Hematopoietic multipotent progenitor cell treated with erythropoietin and hydrocortisone succinate and interleukin-3 and kit ligand, for 17 days (in vitro differentiated cells): ENCODE data around the gene FARP2.

Experiments used
- DNase-seq: peaks from one replicate; pipeline ENCODE4 v3.0.0-alpha.2; 2015; ENCODE audit warnings: low spot score

The FARP2 gene

GRCh38 chr2:241490825-241491506 lies 134.9 kb downstream of the FARP2 start:
- DNase-seq = no peak

DNA sequence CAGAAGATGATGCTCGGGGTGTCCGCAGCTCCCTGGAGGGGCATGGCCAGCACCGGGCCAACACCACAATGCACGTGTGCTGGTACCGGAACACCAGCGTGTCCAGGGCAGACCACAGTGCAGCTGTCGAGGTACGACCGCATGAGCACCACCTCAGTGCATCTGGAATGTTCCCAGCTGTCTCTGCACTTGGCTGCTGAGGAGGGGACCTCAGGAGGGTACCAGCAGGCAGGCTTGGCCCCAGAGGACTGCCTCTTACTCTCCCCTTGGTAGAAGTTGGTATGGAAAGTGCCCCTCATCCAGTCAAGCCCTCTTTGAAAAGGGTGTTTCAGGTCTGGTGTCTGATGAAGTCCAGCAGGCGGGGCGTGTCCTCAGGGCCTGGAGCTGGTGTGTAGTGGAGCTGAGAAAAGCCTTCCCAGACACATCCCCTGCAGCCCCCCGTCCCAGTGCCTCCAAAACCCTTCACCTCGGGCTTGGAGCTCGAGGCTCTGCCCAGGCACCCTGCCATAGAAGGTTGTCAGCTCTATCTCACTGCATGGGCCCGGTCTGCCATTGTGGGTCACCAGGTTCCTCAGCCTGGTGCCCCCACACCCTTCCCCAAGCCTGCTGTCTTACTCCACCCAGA lies 135.6 kb downstream of the FARP2 start:
- DNase-seq = no peak

GRCh38 chr2:241492174-241492565 lies 136.1 kb downstream of the FARP2 start:
- no peak for DNase-seq

DNA sequence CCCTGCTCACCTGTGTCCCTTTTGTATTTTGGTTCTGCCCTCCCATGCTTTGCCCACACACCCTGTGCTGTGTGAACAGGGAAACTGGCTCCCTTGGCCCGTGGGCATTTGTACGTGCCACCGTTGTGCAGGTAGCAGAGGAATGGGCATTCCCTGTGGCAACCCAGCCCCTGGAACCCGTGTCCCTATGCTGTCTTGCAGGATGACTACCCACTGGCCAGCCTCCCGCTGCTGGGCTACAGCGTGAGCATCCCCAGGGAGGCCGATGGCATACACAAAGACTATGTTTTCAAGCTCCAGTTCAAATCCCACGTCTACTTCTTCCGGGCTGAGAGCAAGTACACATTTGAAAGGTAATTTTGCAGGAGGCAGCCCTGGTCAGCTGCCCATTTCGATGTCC lies 137.0 kb downstream of the FARP2 start:
- DNase-seq = no peak

DNA sequence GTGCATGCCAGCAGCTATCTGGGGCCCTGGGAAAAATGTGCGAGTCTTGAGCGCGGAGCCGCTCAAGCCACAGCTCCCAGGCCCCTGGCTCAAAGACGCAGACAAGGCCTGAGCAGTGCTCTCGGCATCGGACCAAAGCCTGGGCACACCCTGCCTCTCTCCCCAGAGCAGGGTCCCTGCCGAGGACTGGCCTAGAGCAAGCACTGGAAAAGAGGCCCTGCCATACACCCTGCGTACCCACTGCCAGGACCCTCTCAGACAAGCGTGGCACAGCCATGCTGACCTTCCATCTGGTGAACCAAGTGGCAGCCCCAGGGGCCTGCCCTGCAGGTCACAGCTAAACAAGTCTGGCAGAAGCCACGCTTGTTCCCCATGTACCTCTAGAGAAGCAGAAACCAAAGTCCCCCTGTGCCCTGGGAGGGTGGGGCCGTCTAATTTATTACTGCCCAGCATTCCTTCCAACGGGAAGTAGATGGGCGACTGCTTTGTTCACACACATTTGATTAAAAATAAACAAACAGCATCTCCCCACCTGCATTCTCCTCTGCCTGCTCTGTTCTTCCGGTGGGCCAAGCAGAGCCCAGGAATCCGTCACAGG lies 138.3 kb downstream of the FARP2 start:
- DNase-seq = no peak

- DNase-seq = no peak
Measured at GRCh38 chr2:241495172-241496002, 139.3 kb downstream of the FARP2 start.

DNA sequence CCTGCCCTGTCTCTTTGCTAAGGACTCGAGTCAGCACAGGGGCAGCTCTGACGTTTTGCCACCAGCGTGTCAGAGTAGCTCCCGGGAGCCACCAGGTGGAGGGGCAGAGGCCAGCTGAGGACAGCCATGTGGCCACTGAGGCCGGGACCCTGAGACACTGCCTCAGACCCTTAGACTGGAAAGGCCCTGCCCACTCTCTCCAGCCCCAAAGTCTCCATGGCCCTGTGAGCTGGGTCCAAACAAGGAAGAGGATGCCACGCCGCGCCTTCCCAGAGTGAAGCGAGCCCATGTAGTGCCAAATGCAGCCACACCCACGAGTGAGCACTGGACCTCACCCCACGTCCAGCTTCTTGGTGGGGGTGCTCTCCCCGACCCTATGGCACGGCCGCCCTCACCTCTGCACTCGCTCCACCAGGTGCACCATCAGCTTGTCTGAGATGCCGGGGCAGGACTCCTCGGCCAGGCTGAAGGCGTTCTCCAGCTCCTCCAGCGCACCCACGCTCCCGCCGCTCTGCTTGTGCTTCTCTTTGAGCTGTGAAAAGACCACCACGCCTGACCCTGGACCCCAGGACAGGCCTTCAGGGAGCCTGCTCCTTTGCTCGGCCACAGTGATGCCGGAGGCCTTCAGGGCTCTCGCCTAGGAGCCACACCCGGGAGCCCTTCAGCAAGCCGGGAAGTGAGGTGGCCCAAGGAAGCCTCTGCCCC lies 140.1 kb downstream of the FARP2 start:
- DNase-seq = no peak

GRCh38 chr2:241496904-241497877 lies 141.1 kb downstream of the FARP2 start:
- no peak for DNase-seq

DNA sequence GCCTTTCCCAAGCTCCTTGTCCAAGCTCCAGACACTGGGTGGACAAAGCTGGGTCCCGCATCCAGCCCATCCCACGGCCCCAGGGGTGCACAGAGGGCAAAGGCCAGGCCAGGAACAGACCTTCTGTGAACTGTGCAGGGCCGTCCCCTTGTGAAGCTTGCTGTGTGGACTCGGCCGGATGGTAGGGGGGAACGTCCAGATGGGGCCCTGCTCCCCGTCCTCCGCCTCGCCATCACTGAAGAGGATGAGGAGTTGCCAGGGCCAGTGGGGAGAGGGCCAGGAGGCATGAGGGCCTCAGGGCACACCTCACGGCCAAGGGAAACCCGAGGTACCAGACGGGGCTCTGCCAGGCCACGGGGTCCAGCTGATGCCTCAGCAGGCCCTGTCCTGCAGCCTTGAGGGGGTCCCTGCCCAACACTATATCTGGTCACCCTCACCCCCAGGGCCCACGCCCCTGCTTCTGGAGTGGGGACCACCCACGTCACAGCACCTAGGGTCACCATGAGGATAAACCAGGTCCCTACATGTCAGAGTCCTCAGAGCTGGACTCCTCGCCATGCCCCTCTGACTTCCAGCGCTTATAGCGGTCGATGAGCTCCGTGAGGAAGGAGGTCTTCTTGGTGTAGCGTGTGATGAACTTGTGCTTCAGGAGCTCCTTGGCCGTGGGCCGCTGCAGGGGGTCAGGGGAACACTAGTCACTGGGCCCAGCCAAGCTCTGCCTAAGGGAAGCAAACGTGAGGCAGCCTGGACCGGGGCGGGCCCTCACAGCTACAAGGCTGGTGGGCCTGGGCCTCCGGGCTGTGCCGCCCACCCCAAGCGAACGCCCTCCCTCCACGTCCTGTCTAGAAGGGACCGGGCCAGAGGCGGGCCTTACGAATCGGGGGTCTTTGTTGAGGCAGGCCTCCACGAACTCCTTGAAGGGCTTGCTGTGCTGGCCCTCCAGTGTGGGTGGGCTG lies 142.3 kb downstream of the FARP2 start:
- DNase-seq = no peak

DNA sequence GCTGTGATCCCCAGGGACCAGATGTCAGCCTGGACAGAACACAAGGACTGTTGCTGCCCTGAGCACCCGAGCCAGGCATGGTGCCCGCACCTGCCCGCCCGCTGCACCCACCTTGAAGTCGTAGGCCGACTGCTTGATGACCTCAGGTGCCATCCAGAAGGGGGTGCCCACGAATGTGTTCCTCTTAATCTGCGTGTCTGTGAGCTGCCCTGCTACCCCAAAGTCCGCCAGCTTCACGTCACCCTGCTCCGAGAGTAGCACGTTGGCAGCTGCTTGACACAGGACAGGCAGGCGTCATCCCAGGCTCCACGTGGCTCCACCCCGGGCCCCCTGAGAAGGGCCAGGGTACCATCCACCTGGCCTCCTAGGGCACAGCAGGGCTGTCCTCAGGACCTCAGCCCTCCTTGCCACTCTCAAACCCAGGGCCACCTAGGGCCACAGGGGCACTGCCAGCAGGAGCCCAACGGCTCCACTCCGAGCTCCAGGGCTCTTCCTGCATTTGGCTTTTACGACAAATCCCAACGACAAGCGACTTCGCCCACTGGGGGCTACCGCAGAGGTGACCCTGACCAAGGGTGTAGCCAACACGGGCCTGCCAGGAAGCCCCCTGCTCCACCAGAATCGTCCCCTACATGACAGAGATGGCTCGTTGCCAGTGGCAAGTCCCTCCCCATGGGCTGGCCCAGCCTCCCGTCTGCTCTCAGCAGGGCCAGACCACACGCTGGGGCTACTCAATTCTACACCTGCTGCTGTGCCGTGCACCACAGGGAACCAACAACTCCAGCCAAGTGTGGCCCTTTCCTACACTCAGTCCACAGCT lies 143.3 kb downstream of the FARP2 start:
- DNase-seq = no peak

GRCh38 chr2:241500016-241500415 lies 143.9 kb downstream of the FARP2 start:
- DNase-seq = no peak

DNA sequence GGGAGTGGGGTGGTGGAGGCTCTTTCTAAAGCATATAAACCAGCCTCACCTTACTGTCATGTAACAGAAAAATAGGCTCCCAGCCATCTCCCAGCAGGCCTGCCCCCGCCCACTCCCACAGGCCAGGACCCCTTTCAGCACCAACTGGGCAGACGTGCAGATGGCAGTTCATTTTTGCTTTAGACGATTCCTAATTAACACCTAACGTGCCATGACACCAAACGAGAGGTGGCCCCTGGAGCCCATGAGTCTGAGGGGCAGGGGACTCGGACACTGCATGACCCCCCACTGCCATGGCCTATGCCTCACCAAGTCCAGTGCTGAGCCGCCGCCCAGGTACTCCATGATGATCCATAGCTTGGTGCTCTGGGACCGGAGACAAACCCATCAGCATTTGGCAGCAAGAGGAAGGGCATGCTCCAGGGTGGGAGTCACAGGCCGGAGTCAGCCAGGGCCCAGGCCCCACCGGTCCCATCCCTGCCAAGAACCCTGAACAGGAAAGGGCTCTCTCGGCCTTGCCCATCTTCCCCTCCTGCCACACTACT lies 144.4 kb downstream of the FARP2 start:
- no peak for DNase-seq

- no peak for DNase-seq
Measured at GRCh38 chr2:241501099-241501541, 145.0 kb downstream of the FARP2 start.

DNA sequence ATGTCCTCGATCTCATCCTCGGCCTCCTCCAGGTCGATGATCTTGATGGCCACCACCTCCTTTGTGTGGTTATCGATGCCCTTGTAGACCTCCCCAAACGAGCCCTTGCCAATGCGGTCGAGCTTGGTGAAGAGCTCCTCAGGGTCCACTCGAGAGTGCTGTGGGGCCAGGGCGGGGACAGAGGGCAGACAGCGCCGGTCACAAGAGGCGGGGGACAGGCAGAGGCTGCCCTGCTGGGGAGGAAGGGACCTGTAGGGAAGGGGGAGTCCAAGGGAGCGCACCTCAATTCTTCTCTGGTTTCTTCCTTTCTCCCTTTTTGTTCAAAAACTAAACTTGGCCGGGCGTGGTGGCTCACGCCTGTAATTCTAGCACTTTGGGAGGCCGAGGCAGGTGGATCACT lies 145.5 kb downstream of the FARP2 start:
- DNase-seq = no peak

GRCh38 chr2:241502281-241502680 lies 146.2 kb downstream of the FARP2 start:
- DNase-seq = no peak

GRCh38 chr2:241503776-241504392 lies 147.8 kb downstream of the FARP2 start:
- DNase-seq = no peak

DNA sequence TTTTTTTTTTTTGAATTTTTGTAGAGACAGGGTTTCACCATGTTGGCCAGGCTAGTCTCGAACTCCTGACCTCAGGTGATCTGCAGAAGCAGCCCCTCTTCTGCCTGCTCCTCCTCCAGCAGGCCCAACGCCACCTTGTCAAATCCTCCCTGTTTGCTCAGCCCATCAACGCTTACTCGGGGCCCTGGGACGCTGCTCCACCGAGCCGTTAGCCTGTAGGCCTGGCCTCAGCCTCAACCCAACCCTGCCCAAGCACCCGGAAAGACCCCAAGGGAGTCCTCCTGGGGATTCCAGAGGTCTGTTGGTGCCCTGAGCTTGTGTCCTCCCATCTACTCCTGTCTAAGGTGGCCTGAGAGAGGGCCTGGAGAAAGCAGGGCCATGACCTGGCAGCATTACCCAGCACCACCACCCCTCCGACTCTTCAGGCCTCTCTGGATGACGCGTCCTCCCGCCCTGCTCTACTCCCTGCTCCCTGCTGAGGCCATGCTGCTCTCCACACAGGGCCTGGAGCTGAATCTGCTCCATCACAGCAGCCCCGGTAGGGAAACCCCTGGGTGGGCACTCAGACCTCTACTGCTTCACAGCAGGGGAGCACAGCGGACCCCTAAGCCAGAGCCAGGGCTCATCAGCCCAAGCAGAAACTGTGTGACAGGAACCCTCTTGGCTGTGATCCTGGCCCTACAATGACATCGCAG lies 149.1 kb downstream of the FARP2 start:
- no peak for DNase-seq
